Fibroblast of skin of left biceps (primary cell): ENCODE results near the gene ZNF787.

Source experiments
- DNase-seq, 2 experiments: peaks; one replicate each; pipeline ENCODE4 v3.0.0-alpha.2; 2013; ENCODE audit warnings: low read depth in 2 of 2

Gene ZNF787

GRCh38 chr19:56144376-56144775 lies 23.3 kb upstream of the ZNF787 start:
- no peak for DNase-seq

GRCh38 chr19:56142897-56143434 lies 21.9 kb upstream of the ZNF787 start:
- no peak for DNase-seq

- no peak for DNase-seq
Measured at GRCh38 chr19:56142087-56142787, 21.1 kb upstream of the ZNF787 start.

- DNase-seq = no peak
Measured at GRCh38 chr19:56141417-56141993, 20.4 kb upstream of the ZNF787 start.

DNA sequence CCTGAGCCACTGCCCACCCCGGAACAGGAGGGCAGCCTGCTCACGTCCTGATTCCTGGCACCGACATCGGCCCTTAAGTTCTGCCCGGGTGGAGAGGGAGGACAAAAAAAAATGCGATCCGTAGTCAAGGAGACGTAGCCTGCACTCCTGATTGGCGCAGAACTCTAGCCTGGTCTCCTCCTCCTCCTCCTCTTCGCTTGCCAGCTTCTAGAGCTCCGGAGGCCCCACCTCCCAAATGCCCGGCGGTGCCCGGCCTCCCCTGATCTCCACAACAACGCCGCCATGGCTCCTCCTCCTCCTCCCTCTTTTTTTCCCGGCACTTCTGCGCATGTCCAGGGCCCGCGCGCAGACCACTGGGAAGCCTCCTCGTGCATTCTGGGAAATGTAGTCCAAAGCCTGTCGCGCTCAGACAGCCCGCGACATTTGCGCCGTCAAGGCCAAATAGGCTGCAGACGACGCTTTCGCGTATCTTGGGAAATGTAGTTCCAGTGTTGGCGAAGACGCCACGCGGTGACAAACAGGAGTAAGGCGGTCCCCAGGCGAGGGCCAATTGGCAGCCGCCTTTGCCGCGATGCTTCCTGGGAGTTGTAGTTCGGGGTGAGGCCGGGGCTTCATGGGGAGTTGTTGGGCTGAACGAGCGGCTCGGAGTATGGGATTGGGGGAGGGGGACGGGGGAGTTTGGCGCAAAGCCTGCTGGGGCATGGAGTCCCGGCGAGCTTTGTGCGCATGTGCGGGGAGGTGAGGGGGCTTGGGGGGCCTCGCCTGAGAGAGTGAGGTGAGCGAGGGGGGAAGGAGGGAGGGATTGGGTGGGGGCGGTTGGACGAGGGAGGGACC lies 19.7 kb upstream of the ZNF787 start, which contains the start of gene ZNF444:
Gene ZNF444, plus strand, starts transcription at position 705 of the 834 bp plus-strand sequence. CDS start 5,625 bp downstream, outside the sequence.
- peak; percentile 100 for DNase-seq

GRCh38 chr19:56139847-56140582 lies 18.9 kb upstream of the ZNF787 start:
- no peak for DNase-seq

DNA sequence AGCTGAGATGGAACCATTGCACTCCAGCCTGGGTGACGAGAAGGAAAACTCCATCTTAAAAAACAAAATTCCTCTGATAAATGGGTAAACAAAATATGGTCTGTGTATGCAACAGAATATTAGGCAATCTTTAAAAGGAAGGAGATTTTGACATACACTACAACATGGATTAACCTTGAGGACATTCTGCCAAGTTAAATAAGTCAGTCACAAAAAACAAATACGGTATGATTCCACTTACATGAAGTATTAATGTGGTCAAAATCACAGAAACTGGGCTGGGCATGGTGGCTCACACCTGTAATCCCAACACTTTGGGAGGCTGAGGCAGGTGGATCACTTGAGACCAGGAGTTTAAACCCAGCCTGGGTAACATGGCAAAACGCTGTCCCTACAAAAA lies 17.0 kb upstream of the ZNF787 start:
- no peak for DNase-seq

GRCh38 chr19:56137405-56137804 lies 16.3 kb upstream of the ZNF787 start:
- no peak for DNase-seq

DNA sequence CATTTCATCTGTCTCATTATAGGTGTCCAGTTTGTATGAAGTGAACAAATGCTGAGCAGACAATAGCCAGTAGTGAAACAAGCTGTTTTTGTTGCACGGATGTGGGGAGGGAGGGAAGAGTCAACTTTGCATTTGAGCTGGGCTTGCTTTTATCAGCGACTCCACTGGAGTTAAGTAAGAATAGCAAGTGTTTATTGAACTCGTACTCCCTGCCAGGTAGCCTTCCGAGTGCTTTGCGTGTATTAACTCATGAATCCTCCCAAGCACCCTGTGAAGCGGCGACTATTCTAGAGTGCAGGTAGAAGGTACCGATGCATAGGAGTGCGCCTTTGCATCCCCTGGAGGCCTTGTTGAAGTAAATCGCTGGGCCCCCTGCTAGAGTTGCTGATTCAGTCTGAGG lies 15.3 kb upstream of the ZNF787 start:
- no peak for DNase-seq

DNA sequence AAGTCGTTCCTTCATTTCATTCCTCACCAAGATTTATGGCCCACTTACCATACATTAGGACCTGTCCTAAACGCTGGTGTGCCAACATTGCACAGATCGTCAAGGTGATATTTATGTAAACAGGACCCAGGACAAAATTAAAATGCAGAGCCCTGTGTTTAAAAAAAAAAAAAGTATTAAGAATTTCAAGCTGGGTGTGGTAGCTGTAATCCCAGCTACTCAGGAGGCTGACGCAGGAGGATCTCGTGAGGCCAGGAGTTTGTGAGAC lies 13.5 kb upstream of the ZNF787 start:
- no peak for DNase-seq

DNA sequence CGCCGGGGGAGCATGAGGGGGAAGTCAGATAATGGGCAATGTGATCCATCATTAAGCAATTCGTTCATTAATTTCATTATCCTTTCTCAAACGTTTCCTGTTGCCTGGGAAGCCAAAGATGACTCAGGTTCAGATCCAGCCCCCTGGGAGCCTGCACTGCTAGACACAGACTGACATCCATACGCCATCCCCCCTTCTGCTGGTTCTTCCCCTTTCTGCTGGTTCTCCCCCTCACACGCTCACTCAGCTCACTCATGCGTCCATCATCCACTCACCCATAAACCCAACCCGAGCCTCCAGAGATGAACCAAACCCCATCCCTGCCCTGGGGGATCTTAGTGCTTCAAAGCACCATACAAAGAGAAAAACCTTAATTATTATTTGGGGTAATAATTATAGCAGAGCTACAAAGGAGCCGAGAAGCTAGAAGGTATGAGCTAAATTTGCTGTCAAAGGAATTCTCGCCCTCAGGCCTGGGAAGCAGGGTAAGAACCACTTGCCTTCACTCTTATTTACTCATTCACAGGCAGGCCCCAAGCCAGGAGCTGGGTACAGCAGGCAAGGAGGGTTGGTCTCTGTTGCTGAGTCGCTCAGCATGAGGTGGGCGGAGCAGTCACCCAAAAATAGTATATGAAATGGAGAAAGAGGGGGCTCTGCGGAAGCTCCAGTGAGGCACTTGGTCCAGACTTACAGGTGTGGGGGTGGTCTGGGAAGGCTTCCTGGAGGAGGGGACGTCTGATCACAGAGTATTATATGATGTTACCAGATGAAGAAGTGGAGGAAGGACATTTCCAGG lies 13.0 kb upstream of the ZNF787 start:
- DNase-seq = no peak

DNA sequence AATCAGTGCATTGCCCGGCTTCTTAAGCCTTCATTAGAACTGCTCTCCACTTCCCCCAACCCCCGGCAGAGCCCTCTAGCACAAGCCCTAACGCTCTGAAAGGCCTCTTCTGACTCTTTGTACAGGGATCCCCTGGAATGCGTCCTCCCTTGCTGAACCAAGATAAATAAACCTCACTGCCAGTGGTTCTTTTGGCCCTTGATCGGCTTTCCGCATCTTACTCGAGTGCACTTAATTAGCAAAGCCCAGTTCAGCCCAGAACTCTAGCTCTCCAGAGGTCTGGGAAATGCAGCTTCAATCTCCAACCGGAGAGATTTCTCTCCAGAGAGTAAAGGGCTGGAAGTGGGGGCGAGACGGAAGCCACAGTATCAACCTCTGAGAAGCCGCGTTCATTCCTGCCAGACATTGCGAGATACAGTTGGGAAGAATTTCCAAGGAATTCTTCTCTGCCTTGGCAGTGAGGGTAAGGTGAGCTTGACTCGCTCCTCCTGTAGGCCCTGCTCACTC lies 11.3 kb upstream of the ZNF787 start:
- DNase-seq = no peak

GRCh38 chr19:56131651-56132050 lies 10.6 kb upstream of the ZNF787 start:
- DNase-seq = no peak

DNA sequence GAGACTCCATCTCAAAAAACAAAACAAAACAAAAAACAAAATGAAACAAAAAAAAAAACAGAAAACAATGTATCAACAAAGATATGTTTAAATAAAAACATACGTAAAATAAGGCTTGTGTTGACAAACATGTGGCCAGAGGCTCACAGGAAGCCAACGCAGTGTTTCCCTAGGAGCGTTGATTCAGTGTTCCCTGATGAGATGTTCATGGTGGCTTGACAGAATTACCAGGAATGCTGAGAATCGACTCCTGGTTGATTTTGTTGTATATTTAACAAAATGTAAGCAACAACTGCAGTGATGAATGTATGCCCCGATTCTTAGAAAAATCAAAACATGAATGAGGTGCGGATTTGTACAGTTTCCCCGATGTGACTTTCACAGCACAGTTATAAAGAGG lies 8.9 kb upstream of the ZNF787 start:
- DNase-seq = no peak

DNA sequence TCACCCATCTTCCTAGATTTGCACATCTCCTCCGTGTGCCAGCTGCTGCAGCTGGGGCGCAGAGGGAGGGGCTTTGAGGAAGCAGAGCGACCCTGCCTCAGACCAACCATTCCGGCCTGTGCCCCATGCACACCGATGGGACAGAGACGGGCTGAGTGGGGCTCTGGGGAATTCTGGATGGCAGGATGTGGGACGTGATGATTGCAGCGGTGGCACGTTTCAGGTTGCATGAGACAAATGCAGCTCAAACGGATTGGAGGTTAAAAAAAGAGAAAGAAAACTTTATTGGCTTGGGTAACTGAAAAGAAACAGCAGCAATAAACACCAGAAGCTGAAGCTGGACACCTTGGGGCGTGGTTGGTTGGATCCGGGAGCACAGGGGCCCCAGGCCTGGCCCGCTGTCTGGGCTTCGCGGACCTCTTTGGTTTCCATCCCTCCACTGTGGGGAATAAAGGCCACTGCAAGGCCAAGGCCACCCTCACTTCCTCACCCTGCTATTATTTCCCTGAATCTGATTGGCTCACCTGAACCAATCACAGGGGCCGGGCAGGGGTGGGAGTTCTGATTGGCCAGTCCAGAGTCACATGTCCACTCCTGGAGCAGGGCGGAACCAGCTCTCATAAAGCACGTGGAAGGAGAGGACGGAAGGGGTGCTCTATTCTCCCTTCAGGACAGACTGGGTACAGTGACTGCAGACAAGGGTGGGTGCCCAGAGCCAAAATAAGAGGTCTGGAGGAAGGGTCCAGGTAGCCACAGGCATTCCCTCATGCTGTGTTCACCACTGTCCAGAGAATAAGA lies 6.1 kb upstream of the ZNF787 start:
- no peak for DNase-seq

GRCh38 chr19:56125806-56126590 lies 4.9 kb upstream of the ZNF787 start:
- DNase-seq = no peak

GRCh38 chr19:56124578-56124977 lies 3.5 kb upstream of the ZNF787 start:
- no peak for DNase-seq

GRCh38 chr19:56123266-56123891 lies 2.3 kb upstream of the ZNF787 start:
- DNase-seq = no peak
